Urinary bladder (tissue), 4 donors: Measurements from ENCODE around the gene PICK1. TPM values are rescaled to one million over a fixed set of nuclear protein-coding genes. Genes with fewer than 3 reads are reported as not detected.
"Not testable (repeated sequence)": the region's sequence is repeated elsewhere in the genome, so short reads cannot be mapped to it uniquely, and the experiment has no call there.

Experiments
- DNase-seq: peaks from one replicate; pipeline ENCODE4 v3.0.0-alpha.2; 2015; ENCODE audit errors: extremely low spot score
- H3K27ac ChIP-seq: one replicate; pipeline ENCODE4 v1.5.1; 2013; ENCODE audit warnings: low read depth, mild to moderate bottlenecking, moderate library complexity
- H3K36me3 ChIP-seq: one replicate; pipeline ENCODE4 v1.6.1; 2013; ENCODE audit warnings: mild to moderate bottlenecking, moderate library complexity; ENCODE audit not compliant: insufficient read depth
- H3K4me1 ChIP-seq: one replicate; pipeline ENCODE4 v1.6.1; 2013; ENCODE audit warnings: mild to moderate bottlenecking, moderate library complexity; ENCODE audit not compliant: insufficient read depth
- H3K4me3 ChIP-seq: one replicate; pipeline ENCODE4 v1.5.1; 2013; ENCODE audit warnings: low read depth, low read length
- WGBS: extraction: QIAGEN DNeasy Blood & Tissue Kit; methylation state at CpG from one replicate; pipeline ENCODE4 v1.1.7; 2013; 5-methylcytosine and 5-hydroxymethylcytosine counted together
- polyA plus RNA-seq: library from polyadenylated mRNA; stranded (reverse); fragments of 200-250 nt; gene quantifications from one replicate; pipeline ENCODE4 v1.2.3, GENCODE V29; 2013
- total RNA-seq: library from RNA; depleted of rRNA; stranded (reverse); fragments of >200 nt; gene quantifications from one replicate; pipeline ENCODE4 v1.2.3, GENCODE V29; 2014
- donor health status: healthy with polysubstance abuse.
- donor health status: healthy.

The PICK1 gene
- total and polyA plus RNA-seq, 2 donors, result 13.7 to 19.4 TPM

- H3K4me1 ChIP-seq, result no peaks in the 10 kb centered on the region
Observed at GRCh38 chr22:38035530-38035885, 21.7 kb upstream of the PICK1 start.

DNA sequence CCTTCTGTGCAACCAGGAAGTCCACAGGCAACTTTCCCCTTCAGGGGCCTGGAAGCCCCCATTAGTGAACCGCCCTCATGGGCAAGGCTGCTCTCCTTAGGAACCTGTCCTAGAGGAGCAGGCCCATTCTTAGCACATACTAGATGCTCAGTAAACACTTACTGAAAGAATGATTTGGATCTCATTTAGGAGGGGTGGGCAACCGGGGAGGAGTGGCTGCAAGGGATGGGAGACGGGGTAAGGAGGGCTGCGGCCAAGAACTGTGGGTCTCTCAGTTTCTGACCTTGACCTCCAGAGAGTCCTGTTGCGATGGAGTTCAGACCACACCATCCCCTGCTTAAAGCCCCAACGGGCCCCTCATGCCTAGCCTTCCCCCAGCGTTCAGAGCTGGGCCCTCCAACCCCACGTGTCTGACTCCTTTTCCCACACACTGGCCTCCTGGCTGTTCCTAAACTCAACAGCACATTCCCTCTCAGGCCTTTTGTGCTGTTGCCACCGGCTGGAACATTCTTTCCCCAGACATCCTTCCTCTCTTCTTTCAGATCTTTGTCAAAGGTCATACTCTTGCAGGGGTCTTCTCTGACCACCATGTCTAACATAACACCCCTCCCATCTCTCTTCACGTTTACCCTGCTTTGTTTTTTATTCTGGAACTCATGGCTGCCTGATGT is 20.7 kb upstream of the PICK1 start:
- 73% methylated on average over 10 of the region's 10 CpGs for WGBS
- Histone ChIP-seq H3K36me3 (no peaks in the 10 kb centered on the region), H3K27ac (no peak overlapping the region), H3K4me1 (no peaks in the 10 kb centered on the region), H3K4me3 (no peak overlapping the region)
- DNase-seq, result no peak

More at GRCh38 chr22:38035530-38035885, 21.7 kb upstream of the PICK1 start:
- no peak overlapping the region for H3K4me3 ChIP-seq
- H3K27ac ChIP-seq, result no peak overlapping the region
- H3K36me3 ChIP-seq, result no peaks in the 10 kb centered on the region
- no peak for DNase-seq
- 86% methylated on average over 9 of the region's 9 CpGs for WGBS

DNA sequence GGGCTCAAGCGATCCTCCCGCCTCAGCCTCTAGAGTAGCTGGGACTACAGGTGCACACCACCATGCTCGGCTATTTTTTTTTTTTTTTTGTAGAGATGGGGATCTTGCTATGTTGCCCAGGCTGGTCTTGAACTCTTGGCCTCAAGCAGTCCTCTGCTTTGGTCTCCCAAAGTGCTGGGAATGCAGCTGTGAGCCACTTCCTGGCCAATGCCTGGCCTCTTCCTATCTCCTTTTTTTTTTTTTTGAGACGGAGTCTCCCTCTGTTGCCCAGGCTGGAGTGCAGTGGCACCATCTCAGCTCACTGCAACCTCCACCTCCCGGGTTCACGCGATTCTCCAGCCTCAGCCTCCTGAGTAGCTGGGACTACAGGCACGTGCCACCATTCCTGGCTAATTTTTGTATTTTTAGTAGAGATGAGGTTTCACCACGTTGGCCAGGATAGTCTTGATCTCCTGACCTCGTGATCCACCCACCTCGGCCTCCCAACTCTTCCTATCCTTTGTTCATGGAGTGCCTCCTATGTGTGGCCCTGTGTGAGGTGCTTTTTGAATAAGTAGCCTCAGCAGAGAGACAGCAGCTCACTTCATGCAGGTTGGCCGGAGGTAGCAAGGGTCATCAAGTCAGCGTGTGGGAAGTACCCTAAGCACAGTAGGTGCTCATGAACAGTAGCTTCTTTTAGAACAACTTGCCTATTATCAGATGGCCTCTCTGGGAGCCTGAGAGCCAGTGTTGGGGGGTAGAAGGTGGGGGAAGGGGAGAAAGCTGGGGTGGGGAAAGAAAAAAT is 19.6 kb upstream of the PICK1 start:
- H3K4me3 ChIP-seq, H3K36me3 ChIP-seq, H3K4me1 ChIP-seq, H3K27ac ChIP-seq, DNase-seq: not testable (repeated sequence)
- 86% methylated on average over 13 of the region's 13 CpGs for WGBS

GRCh38 chr22:38038426-38038825 is 18.8 kb upstream of the PICK1 start:
- H3K36me3 ChIP-seq, result no peaks in the 10 kb centered on the region
- DNase-seq, result no peak
- no peak overlapping the region for H3K27ac ChIP-seq
- no peak overlapping the region for H3K4me3 ChIP-seq
- H3K4me1 ChIP-seq, result no peaks in the 10 kb centered on the region
- WGBS, result 94% methylated on average over 23 of the region's 23 CpGs

DNA sequence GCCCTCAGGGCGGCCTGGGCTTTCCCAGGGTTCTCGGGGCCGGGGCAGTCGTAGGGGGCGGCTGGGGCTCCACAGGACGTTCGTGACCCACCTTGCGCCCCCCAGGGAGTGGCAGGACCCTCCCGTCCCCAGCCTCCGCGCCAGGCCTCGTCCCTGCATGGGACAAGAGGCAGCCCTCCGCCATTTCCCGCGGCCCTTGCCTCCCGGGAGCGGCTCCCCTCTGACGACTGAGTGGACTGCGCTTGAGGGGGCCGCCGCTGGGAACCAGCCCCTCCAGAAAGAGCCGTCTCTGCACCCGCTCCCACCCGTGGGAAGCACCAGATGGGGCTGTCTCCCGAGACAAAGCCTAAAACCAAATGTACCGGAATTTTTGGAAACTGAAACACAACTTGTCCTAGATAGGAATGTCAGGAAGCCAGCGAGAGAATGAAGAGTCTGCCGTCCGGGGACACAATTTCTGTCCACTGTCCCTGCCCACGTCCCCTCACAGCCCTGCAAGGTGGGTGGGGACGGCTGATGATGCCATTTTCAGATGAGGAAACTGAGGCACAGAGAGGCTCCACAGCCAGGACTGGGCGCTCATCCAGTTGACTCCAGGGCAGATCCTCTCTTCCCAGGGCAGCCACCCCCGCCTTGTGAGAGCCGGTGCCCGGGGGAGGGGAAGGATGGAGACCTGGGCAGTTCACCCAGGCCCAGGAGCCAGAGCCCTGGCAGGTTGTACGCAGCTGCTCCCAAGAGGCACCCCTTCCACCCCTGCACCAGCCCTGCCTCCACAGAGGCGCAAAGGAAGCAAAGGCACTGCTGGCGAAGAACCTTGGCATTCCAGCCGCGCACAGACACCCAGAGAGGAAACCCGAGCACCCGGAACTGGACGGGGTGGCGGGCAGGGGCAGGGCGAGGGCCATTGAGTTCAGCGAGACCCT is 18.1 kb upstream of the PICK1 start:
- H3K36me3 ChIP-seq, result no peaks in the 10 kb centered on the region
- H3K4me1 ChIP-seq, result no peaks in the 10 kb centered on the region
- WGBS, result 76% methylated on average over 46 of the region's 46 CpGs
- no peak overlapping the region for H3K27ac ChIP-seq
- H3K4me3 ChIP-seq, result no peak overlapping the region
- no peak for DNase-seq

- Histone ChIP-seq H3K36me3 (no peaks in the 10 kb centered on the region), H3K27ac (no peak overlapping the region), H3K4me3 (no peak overlapping the region), H3K4me1 (no peaks in the 10 kb centered on the region)
- 81% methylated on average over 20 of the region's 20 CpGs for WGBS
- no peak for DNase-seq
Observed at GRCh38 chr22:38040953-38041759, 16.0 kb upstream of the PICK1 start.

- H3K36me3 ChIP-seq, result no peaks in the 10 kb centered on the region
- no peak overlapping the region for H3K27ac ChIP-seq
- no peak for DNase-seq
- WGBS, result 66% methylated on average over 5 of the region's 5 CpGs
- H3K4me3 ChIP-seq, result no peak overlapping the region
- no peaks in the 10 kb centered on the region for H3K4me1 ChIP-seq
Observed at GRCh38 chr22:38041760-38042487, 15.3 kb upstream of the PICK1 start.

DNA sequence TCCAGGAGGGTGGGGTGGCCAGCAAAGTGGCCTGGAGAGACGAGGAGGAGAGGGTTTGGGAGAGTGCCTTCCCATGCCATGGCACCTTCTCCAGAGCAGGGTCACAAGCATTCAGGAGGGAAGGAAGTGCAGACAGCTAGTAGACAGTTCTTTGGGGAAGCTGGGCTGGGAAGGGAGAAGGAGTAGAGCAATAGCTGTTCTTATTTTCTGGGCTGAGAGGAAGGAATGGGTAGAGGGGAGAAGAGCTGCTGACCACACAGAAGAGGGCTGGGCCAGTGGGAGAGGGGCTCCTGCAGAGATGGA is 14.8 kb upstream of the PICK1 start:
- WGBS, result 54% methylated on average over 1 of the region's 1 CpG
- Histone ChIP-seq H3K36me3 (no peaks in the 10 kb centered on the region), H3K4me1 (no peaks in the 10 kb centered on the region), H3K27ac (no peak overlapping the region), H3K4me3 (no peak overlapping the region)
- DNase-seq, result no peak

DNA sequence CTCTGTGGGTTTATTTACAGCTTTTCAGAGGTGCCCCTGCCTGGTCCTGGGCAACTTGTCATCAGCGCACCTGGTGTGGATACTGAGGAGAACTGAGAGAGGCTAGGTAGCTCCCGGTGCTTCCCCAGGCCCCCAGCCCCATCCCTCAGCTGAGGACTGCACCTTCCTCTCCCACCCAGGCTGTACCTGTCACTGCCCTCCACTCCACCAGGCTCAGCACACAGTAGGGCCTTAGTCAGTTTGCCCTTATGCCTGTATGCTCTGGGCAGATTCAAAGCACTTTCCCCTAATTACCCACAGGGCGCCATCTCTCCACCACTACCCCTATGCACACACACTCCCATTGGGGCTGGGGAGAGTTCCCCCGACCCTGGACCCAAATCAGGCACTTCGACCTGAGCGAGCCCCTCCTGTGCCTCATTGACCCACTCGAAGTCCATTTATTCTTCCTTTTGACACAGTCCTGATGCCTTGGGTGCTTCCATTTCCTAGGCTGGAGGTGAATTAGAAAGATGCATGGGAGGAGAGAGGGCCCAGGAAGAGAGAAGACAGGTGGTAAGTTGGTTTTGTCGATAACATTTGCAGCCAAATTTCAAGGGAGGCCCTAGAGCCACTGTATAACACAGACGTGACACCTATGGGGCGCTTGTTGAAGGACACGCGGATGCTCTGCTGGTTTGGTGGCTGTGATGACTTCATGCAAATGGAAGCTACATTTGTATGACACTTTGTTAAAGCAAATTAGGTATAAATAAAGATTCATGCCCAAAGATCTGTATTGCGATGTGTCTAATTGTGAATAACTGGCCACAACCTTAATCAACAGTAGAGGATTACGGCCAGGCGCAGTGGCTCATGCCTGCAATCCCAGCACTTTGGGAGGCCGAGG is 13.8 kb upstream of the PICK1 start:
- Histone ChIP-seq H3K36me3 (no peaks in the 10 kb centered on the region), H3K27ac (no peak overlapping the region)
- WGBS, result 88% methylated on average over 16 of the region's 16 CpGs

GRCh38 chr22:38046070-38046748 is 11.0 kb upstream of the PICK1 start:
- DNase-seq, result no peak
- no peak overlapping the region for H3K27ac ChIP-seq
- WGBS, result 74% methylated on average over 14 of the region's 14 CpGs

More for the DNA sequence above, 13.8 kb upstream of the PICK1 start:
- Histone ChIP-seq H3K4me3 (no peak overlapping the region), H3K4me1 (no peaks in the 10 kb centered on the region)
- no peak for DNase-seq

DNA sequence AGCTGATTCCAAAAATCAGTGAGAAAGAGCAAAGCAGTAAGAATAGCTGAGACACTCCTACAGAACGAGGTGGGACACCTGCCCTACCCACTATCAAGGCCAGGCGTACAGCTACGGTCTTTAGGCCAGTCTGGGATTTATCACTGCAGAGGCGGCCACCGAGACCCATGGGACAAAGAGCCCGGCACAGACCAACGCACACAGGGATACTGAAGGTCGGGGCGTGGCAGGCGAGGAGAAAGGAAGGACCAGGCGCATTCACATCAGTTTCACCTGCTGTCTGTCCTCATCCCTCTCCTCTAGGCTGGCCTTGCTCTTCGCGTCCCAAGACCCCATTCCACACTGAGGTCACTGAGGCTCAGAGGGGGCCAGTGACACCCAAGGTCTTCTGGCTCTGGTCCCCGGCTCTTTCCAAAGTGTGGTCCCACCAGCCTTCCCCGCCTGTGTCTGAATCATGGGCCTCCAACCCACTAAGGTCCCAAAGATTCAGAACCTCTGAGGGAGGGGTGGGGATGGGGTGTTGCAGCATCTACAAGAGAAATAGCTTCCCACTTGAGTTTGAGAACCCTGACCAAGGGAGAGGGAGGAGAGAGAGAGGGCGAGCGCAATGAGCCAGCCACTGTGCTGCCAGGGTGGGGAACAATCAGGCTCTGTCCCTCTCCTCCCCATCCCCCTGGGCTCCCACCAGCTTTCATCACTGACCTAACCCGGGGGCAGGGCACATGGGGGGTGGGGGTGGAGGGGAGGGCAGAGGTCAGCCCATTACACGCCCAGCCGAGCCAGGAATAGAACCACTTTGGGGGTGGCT is 7.2 kb upstream of the PICK1 start:
- Histone ChIP-seq H3K36me3 (no peaks in the 10 kb centered on the region), H3K4me1 (no peaks in the 10 kb centered on the region), H3K4me3 (no peak overlapping the region), H3K27ac (no peak overlapping the region)
- 73% methylated on average over 20 of the region's 20 CpGs for whole genome bisulfite sequencing
- DNase-seq, result no peak

More at GRCh38 chr22:38046070-38046748, 11.0 kb upstream of the PICK1 start:
- H3K4me3 ChIP-seq, result no peak overlapping the region
- H3K36me3 ChIP-seq, result no peaks in the 10 kb centered on the region
- no peaks in the 10 kb centered on the region for H3K4me1 ChIP-seq
